Osteocyte (in vitro differentiated cells): ENCODE data around the gene RGS8. TPM values are rescaled to one million over a fixed set of nuclear protein-coding genes. Genes with fewer than 3 reads are reported as not detected.

Experiments
- DNase-seq: peaks from one replicate; pipeline ENCODE4 v3.0.0; 2021; ENCODE audit warnings: mixed read lengths; ENCODE audit not compliant: unreplicated experiment; ENCODE audit errors: extremely low spot score
- H3K27ac Mint-ChIP-seq: one replicate; pipeline ENCODE4 v1.8.0; 2021; ENCODE audit warnings: mild to moderate bottlenecking, mixed read lengths; ENCODE audit not compliant: unreplicated experiment
- H3K27me3 Mint-ChIP-seq: one replicate; pipeline ENCODE4 v1.8.0; 2021; ENCODE audit warnings: mixed read lengths; ENCODE audit not compliant: unreplicated experiment
- H3K36me3 Mint-ChIP-seq: one replicate; pipeline ENCODE4 v1.8.0; 2021; ENCODE audit warnings: mixed read lengths; ENCODE audit not compliant: unreplicated experiment
- H3K4me1 Mint-ChIP-seq: one replicate; pipeline ENCODE4 v1.8.0; 2021; ENCODE audit warnings: mixed read lengths; ENCODE audit not compliant: unreplicated experiment
- H3K4me3 Mint-ChIP-seq: one replicate; pipeline ENCODE4 v1.8.0; 2021; ENCODE audit warnings: mild to moderate bottlenecking, moderate library complexity, mixed read lengths; ENCODE audit not compliant: unreplicated experiment
- H3K9me3 Mint-ChIP-seq: one replicate; pipeline ENCODE4 v1.8.0; 2021; ENCODE audit warnings: mixed read lengths; ENCODE audit not compliant: unreplicated experiment
- CTCF ChIP-seq: fragments of 200-600 bp; sonication (generic); IDR thresholded peaks from 2 replicates; pipeline ENCODE4 v1.5.0; 2021; ENCODE audit warnings: antibody characterized with exemption, mild to moderate bottlenecking, moderate library complexity
- total RNA-seq: library from RNA; stranded (reverse); gene quantifications from 2 replicates; pipeline ENCODE4 v1.2.1, GENCODE V29; 2021

RGS8 gene
- total RNA-seq, 1 donor from 2014 or later, result not detected

GRCh38 chr1:182656842-182657397, 27.5 kb downstream of the RGS8 start:
- Mint-ChIP-seq H3K27ac (no peak overlapping the region), H3K4me3 (no peak overlapping the region), H3K9me3 (no peaks in the 10 kb centered on the region), H3K36me3 (no peaks in the 10 kb centered on the region), H3K4me1 (no peaks in the 10 kb centered on the region), H3K27me3 (peaks cover 47% of the 10 kb centered on the region)
- no peak for TF ChIP-seq CTCF
- no peak for DNase-seq

- H3K36me3 Mint-ChIP-seq, result no peaks in the 10 kb centered on the region
- H3K27ac Mint-ChIP-seq, result no peak overlapping the region
- no peaks in the 10 kb centered on the region for H3K4me1 Mint-ChIP-seq
- DNase-seq, result no peak
- H3K9me3 Mint-ChIP-seq, result no peaks in the 10 kb centered on the region
- H3K4me3 Mint-ChIP-seq, result no peak overlapping the region
- no peak for TF ChIP-seq CTCF
- peaks cover 28% of the 10 kb centered on the region for H3K27me3 Mint-ChIP-seq
Observed at GRCh38 chr1:182653986-182654385, 30.4 kb downstream of the RGS8 start.

GRCh38 chr1:182652933-182653332, 31.5 kb downstream of the RGS8 start:
- H3K9me3 Mint-ChIP-seq, result no peaks in the 10 kb centered on the region
- H3K27me3 Mint-ChIP-seq, result peaks cover 23% of the 10 kb centered on the region
- no peak overlapping the region for H3K27ac Mint-ChIP-seq
- no peak for TF ChIP-seq CTCF
- H3K4me1 Mint-ChIP-seq, result no peaks in the 10 kb centered on the region
- H3K4me3 Mint-ChIP-seq, result no peak overlapping the region
- H3K36me3 Mint-ChIP-seq, result no peaks in the 10 kb centered on the region
- DNase-seq, result no peak

GRCh38 chr1:182651339-182651724, 33.1 kb downstream of the RGS8 start:
- Mint-ChIP-seq H3K27ac (no peak overlapping the region), H3K9me3 (no peaks in the 10 kb centered on the region), H3K4me1 (no peaks in the 10 kb centered on the region), H3K4me3 (no peak overlapping the region), H3K27me3 (peaks cover 12% of the 10 kb centered on the region), H3K36me3 (no peaks in the 10 kb centered on the region)
- TF ChIP-seq CTCF, result no peak
- no peak for DNase-seq

GRCh38 chr1:182650678-182651338, 33.6 kb downstream of the RGS8 start:
- Mint-ChIP-seq H3K4me1 (no peaks in the 10 kb centered on the region), H3K27ac (no peak overlapping the region), H3K4me3 (no peak overlapping the region), H3K9me3 (no peaks in the 10 kb centered on the region), H3K36me3 (no peaks in the 10 kb centered on the region), H3K27me3 (peaks cover 11% of the 10 kb centered on the region)
- no peak for DNase-seq
- TF ChIP-seq CTCF, result no peak
